CD4-positive, alpha-beta T cell (primary cell): ENCODE results near the gene OR2L3. TPM values are rescaled to one million over a fixed set of nuclear protein-coding genes. Genes with fewer than 3 reads are reported as not detected.

Experiments used
- ATAC-seq: fragments of 200-7000 bp; cut with Tn5 transposase; one replicate; pipeline ENCODE4 v1.10.0; 2022; ENCODE audit warnings: mild to moderate bottlenecking; ENCODE audit not compliant: poor library complexity
- CTCF ChIA-PET: fragments of 350-600 bp; sonication (Branson Sonifier 250); formaldehyde crosslinking; loops from one replicate; lab custom pipeline; 2021; ENCODE audit warnings: antibody characterized with exemption, inconsistent platforms; lab: Charles Lee
- POLR2A ChIA-PET: fragments of 350-600 bp; sonication (Branson Sonifier 250); formaldehyde crosslinking; loops from one replicate; lab custom pipeline; 2021; ENCODE audit warnings: antibody characterized with exemption, inconsistent platforms; lab: Charles Lee
- DNase-seq, 14 experiments: peaks; one replicate each; pipeline ENCODE4 v3.0.0-alpha.2; 2013 to 2020; ENCODE audit warnings: mixed read lengths in 2 of 14
- H3K27ac ChIP-seq, 2 donors: one replicate each; pipeline versions ENCODE4 v1.5.1 to v1.7.0; 2013; ENCODE audit warnings: low read length in 2 of 2, low read depth in 1 of 2, mild to moderate bottlenecking in 1 of 2
- H3K27me3 ChIP-seq, 2 experiments: 1 replicate in 1 of 2; 2 replicates in 1 of 2; pipeline versions ENCODE4 v1.6.1 to v1.7.0; 2013; ENCODE audit warnings: low read length in 2 of 2, control low read depth in 1 of 2, mild to moderate bottlenecking in 1 of 2, moderate library complexity in 1 of 2; ENCODE audit not compliant: insufficient read depth in 2 of 2, control insufficient read depth in 1 of 2
- H3K36me3 ChIP-seq: one replicate; pipeline ENCODE4 v1.6.1; 2013; ENCODE audit warnings: low read length, control low read depth; ENCODE audit not compliant: insufficient read depth
- H3K4me1 ChIP-seq: one replicate; pipeline ENCODE4 v1.6.1; 2013; ENCODE audit warnings: low read length, control low read depth; ENCODE audit not compliant: insufficient read depth
- H3K4me3 ChIP-seq: one replicate; pipeline ENCODE4 v1.5.1; 2013; ENCODE audit warnings: mild to moderate bottlenecking, low read length, moderate library complexity
- H3K9me3 ChIP-seq, 2 experiments: 1 replicate in 1 of 2; 2 replicates in 1 of 2; pipeline versions ENCODE4 v1.6.1 to v1.7.0; 2013; ENCODE audit warnings: low read length in 2 of 2, mild to moderate bottlenecking in 2 of 2, control low read depth in 1 of 2, moderate library complexity in 1 of 2; ENCODE audit not compliant: control insufficient read depth in 1 of 2, insufficient read depth in 1 of 2
- H3K27ac Mint-ChIP-seq: one replicate; pipeline ENCODE4 v1.8.0; 2020; ENCODE audit warnings: mixed read lengths
- H3K27me3 Mint-ChIP-seq: one replicate; pipeline ENCODE4 v1.8.0; 2021; ENCODE audit warnings: mixed read lengths
- H3K36me3 Mint-ChIP-seq: one replicate; pipeline ENCODE4 v1.8.0; 2021; ENCODE audit warnings: low read depth, mixed read lengths
- H3K4me1 Mint-ChIP-seq: one replicate; pipeline ENCODE4 v1.8.0; 2021; ENCODE audit warnings: low read depth, mixed read lengths
- H3K4me3 Mint-ChIP-seq: one replicate; pipeline ENCODE4 v1.8.0; 2020; ENCODE audit warnings: mild to moderate bottlenecking, mixed read lengths
- H3K9me3 Mint-ChIP-seq: one replicate; pipeline ENCODE4 v1.8.0; 2020; ENCODE audit warnings: mixed read lengths
- CTCF ChIP-seq: fragments of 200-600 bp; IDR thresholded peaks from one replicate; pipeline ENCODE4 v1.8.0; 2022; ENCODE audit warnings: antibody characterized with exemption, mild to moderate bottlenecking
- intact Hi-C, 2 experiments: fragments of 100-400 bp; cut with DNase I in 1 of 2; cut with micrococcal nuclease in 1 of 2; formaldehyde crosslinking; loops; one replicate each; pipeline versions ENCODE4 v1.15.1 to v1.9.0; 2023 to 2025; cut with DNase I, micrococcal nuclease
- total RNA-seq, 174 experiments: library from RNA in 2 of 174; stranded (reverse) in 2 of 174; gene quantifications; one replicate each; pipeline ENCODE4 v1.2.3 and lab custom pipeline; 2021 to 2026

The OR2L3 gene
- total RNA-seq, 2 experiments from 2014 or later: not detected

- Mint-ChIP-seq H3K9me3 (peaks cover 14% of the 10 kb centered on the region), H3K27me3 (no peaks in the 10 kb centered on the region), H3K4me1 (no peaks in the 10 kb centered on the region), H3K4me3 (no peak overlapping the region), H3K36me3 (no peaks in the 10 kb centered on the region), H3K27ac (no peak overlapping the region)
- Histone ChIP-seq H3K27me3 (no peaks in the 10 kb centered on the region), H3K36me3 (no peaks in the 10 kb centered on the region), H3K4me1 (no peaks in the 10 kb centered on the region), H3K4me3 (no peak overlapping the region), H3K9me3 (peaks cover 0 to 11% of the 10 kb centered on the region in 2 experiments), H3K27ac (no peak overlapping the region)
- CTCF ChIA-PET: no interaction called here
- no peak for TF ChIP-seq CTCF
- no peak for ATAC-seq
- POLR2A ChIA-PET: no interaction called here
- intact Hi-C loops: no loop called here
- no peak for DNase-seq
These were observed 372 bp downstream of the OR2L3 start for GRCh38 chr1:248047008-248047407.

GRCh38 chr1:248054671-248055070 lies 8.0 kb downstream of the OR2L3 start:
- no peaks in the 10 kb centered on the region for H3K36me3 Mint-ChIP-seq
- H3K9me3 Mint-ChIP-seq: peaks cover 17% of the 10 kb centered on the region
- intact Hi-C loops: no loop called here
- H3K4me3 Mint-ChIP-seq: no peak overlapping the region
- no peak overlapping the region for H3K27ac Mint-ChIP-seq
- no peak overlapping the region for H3K27ac ChIP-seq
- no peaks in the 10 kb centered on the region for H3K4me1 Mint-ChIP-seq
- H3K36me3 ChIP-seq: no peaks in the 10 kb centered on the region
- peaks cover 0 to 11% of the 10 kb centered on the region in 2 experiments for H3K9me3 ChIP-seq
- H3K27me3 Mint-ChIP-seq: no peaks in the 10 kb centered on the region
- no peak for TF ChIP-seq CTCF
- H3K4me1 ChIP-seq: no peaks in the 10 kb centered on the region
- DNase-seq (no peak), ATAC-seq (no peak)
- no peak overlapping the region for H3K4me3 ChIP-seq
- H3K27me3 ChIP-seq: no peaks in the 10 kb centered on the region
- ChIA-PET POLR2A (interaction anchor here (0.7 kb wide), 1 partner anchor 45 kb away, joined by 3 read pairs; no protein-coding TSS in a partner anchor), CTCF (no interaction called here)

DNA sequence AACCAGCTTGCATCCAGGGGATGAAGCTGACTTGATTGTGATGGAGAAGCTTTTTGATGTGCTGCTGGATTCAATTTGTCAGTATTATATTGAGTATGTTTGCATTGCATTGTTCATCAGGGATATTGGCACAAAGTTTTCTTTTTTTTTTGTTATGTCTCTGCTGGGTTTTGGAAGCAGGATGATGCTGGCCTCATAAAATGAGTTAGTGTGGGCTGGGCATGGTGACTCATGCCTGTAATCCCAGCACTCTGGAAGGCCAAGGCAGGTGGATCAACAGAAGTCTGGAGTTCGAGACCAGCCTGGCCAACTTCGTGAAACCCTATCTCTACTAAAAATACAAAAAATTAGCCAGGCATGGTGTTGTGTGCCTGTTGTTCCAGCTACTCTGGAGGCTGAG lies 8.6 kb downstream of the OR2L3 start:
- no peak overlapping the region for H3K4me3 Mint-ChIP-seq
- POLR2A ChIA-PET: interaction anchor here (0.7 kb wide), 1 partner anchor 46 kb away, joined by 3 read pairs; no protein-coding TSS in a partner anchor
- TF ChIP-seq CTCF: no peak

More for the DNA sequence above, 8.6 kb downstream of the OR2L3 start:
- Mint-ChIP-seq H3K36me3 (no peaks in the 10 kb centered on the region), H3K4me1 (no peaks in the 10 kb centered on the region), H3K9me3 (peaks cover 17% of the 10 kb centered on the region), H3K27me3 (no peaks in the 10 kb centered on the region), H3K27ac (no peak overlapping the region)
- DNase-seq: no peak
- Histone ChIP-seq H3K9me3 (peaks cover 0 to 11% of the 10 kb centered on the region in 2 experiments), H3K4me1 (no peaks in the 10 kb centered on the region), H3K36me3 (no peaks in the 10 kb centered on the region), H3K27ac (no peak overlapping the region), H3K27me3 (no peaks in the 10 kb centered on the region), H3K4me3 (no peak overlapping the region)
- ATAC-seq: no peak
- intact Hi-C loops: no loop called here
- CTCF ChIA-PET: no interaction called here
